Breast epithelium (tissue), 4 donors: ENCODE results near the gene WDR7. TPM values are rescaled to one million over a fixed set of nuclear protein-coding genes. Genes with fewer than 3 reads are reported as not detected.

Experiments used
- DNase-seq, 2 donors: peaks; one replicate each; pipeline ENCODE4 v3.0.0-alpha.2; 2019; ENCODE audit warnings: low spot score in 2 of 2
- H3K27ac ChIP-seq, 2 donors: fragments of 200-600 bp; sonication (generic) in 1 of 2; one replicate each; pipeline ENCODE4 v1.5.1; 2016 to 2019; ENCODE audit warnings: mild to moderate bottlenecking in 1 of 2
- H3K27me3 ChIP-seq, 2 donors: fragments of 200-600 bp; sonication (generic) in 1 of 2; one replicate each; pipeline versions ENCODE4 v1.5.1 to v1.6.0; 2017 to 2019; ENCODE audit warnings: control low read depth in 1 of 2, mild to moderate bottlenecking in 1 of 2
- H3K36me3 ChIP-seq: fragments of 200-600 bp; one replicate; pipeline ENCODE4 v1.5.1; 2019
- H3K4me1 ChIP-seq, 2 donors: fragments of 200-600 bp; sonication (generic); one replicate each; pipeline ENCODE4 v1.5.1; 2016 to 2019; ENCODE audit warnings: control low read depth in 1 of 2
- H3K4me3 ChIP-seq, 3 donors: fragments of 200-600 bp; sonication (generic); 1 replicate in 2 of 3; 2 replicates in 1 of 3; pipeline ENCODE4 v1.5.1; 2016 to 2019; ENCODE audit warnings: mild to moderate bottlenecking in 3 of 3, moderate library complexity in 2 of 3
- H3K9me3 ChIP-seq, 2 donors: fragments of 200-600 bp; sonication (generic) in 1 of 2; one replicate each; pipeline ENCODE4 v1.5.1; 2016 to 2019; ENCODE audit warnings: control low read depth in 1 of 2
- POLR2A ChIP-seq: fragments of 450-650 bp; IDR thresholded peaks from one replicate; pipeline ENCODE4 v1.6.1; 2016; ENCODE audit warnings: antibody characterized with exemption, mild to moderate bottlenecking, moderate library complexity
- POLR2AphosphoS5 ChIP-seq, 3 donors: sonication (generic); formaldehyde crosslinking; IDR thresholded peaks; one replicate each; pipeline ENCODE4 v1.6.1; 2017; ENCODE audit warnings: antibody characterized with exemption in 3 of 3
- intact Hi-C: fragments of 100-400 bp; cut with DNase I; formaldehyde crosslinking; loops from one replicate; pipeline ENCODE4 v1.15.1; 2023; ENCODE audit warnings: low total_unique reads
- total RNA-seq, 3 donors: library from RNA; depleted of rRNA; stranded (reverse); fragments of >200 nt; gene quantifications; one replicate each; pipeline ENCODE4 v1.1.0, GENCODE V29; 2016
- TF ChIP-seq, protein P1 (sequence below), 3 donors: fragments of 450-650 bp; IDR thresholded peaks; one replicate each; pipeline ENCODE4 v1.5.1; 2016 to 2017; ENCODE audit warnings: antibody characterized with exemption in 3 of 3, mild to moderate bottlenecking in 3 of 3, moderate library complexity in 3 of 3

Gene WDR7
- total RNA-seq, 3 donors from 2014 or later = 28.3 to 32.6 (median 31.1) TPM

GRCh38 chr18:56945171-56946083 is 294.3 kb downstream of the WDR7 start:
- no peak for TF ChIP-seq POLR2A
- TF ChIP-seq, protein P1, sequence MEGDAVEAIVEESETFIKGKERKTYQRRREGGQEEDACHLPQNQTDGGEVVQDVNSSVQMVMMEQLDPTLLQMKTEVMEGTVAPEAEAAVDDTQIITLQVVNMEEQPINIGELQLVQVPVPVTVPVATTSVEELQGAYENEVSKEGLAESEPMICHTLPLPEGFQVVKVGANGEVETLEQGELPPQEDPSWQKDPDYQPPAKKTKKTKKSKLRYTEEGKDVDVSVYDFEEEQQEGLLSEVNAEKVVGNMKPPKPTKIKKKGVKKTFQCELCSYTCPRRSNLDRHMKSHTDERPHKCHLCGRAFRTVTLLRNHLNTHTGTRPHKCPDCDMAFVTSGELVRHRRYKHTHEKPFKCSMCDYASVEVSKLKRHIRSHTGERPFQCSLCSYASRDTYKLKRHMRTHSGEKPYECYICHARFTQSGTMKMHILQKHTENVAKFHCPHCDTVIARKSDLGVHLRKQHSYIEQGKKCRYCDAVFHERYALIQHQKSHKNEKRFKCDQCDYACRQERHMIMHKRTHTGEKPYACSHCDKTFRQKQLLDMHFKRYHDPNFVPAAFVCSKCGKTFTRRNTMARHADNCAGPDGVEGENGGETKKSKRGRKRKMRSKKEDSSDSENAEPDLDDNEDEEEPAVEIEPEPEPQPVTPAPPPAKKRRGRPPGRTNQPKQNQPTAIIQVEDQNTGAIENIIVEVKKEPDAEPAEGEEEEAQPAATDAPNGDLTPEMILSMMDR (IDR thresholded peaks at IDR 0.05) = no peak
- TF ChIP-seq POLR2AphosphoS5 (IDR thresholded peaks at IDR 0.05) = no peak

GRCh38 chr18:56947236-56947635 is 296.1 kb downstream of the WDR7 start:
- Histone ChIP-seq H3K9me3 (no peaks in the 10 kb centered on the region), H3K27ac (no peak overlapping the region), H3K4me1 (no peaks in the 10 kb centered on the region), H3K27me3 (no peaks in the 10 kb centered on the region), H3K36me3 (no peaks in the 10 kb centered on the region), H3K4me3 (no peak overlapping the region)
- TF ChIP-seq, protein P1 (IDR thresholded peaks at IDR 0.05) = no peak
- TF ChIP-seq POLR2A = no peak
- TF ChIP-seq POLR2AphosphoS5 (IDR thresholded peaks at IDR 0.05) = no peak
- no peak for DNase-seq
- intact Hi-C loops = no loop called here

More at GRCh38 chr18:56945171-56946083, 294.3 kb downstream of the WDR7 start:
- no peak for DNase-seq
- intact Hi-C loops = no loop called here
- Histone ChIP-seq H3K4me3 (no peak overlapping the region), H3K36me3 (no peaks in the 10 kb centered on the region), H3K4me1 (no peaks in the 10 kb centered on the region), H3K9me3 (no peaks in the 10 kb centered on the region), H3K27me3 (no peaks in the 10 kb centered on the region), H3K27ac (no peak overlapping the region)

DNA sequence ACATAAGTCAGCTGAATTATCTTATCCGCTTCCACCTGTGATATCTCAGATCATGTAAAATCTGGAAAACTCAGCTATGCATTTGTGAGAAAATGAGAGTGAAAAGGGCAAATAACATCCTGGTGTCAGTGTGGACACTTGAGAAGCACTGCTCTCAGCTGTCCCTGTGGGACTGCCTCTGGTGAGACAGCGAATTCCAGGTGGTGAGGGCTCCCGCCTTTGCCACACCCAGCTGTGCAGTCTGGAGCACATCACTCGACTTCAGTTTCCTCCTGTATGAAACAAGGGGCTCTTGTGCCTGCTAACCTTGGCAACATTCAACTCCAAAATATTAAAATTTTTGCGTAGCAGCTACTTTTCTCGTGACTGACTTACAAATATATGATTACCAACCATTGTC is 300.9 kb downstream of the WDR7 start:
- H3K27me3 ChIP-seq = no peaks in the 10 kb centered on the region
- DNase-seq = no peak
- no peaks in the 10 kb centered on the region for H3K4me1 ChIP-seq
- H3K4me3 ChIP-seq = no peak overlapping the region
- no peaks in the 10 kb centered on the region for H3K36me3 ChIP-seq
- intact Hi-C loops = no loop called here
- H3K9me3 ChIP-seq = no peaks in the 10 kb centered on the region
- TF ChIP-seq, protein P1 (IDR thresholded peaks at IDR 0.05) = no peak
- TF ChIP-seq POLR2A = no peak
- no peak for TF ChIP-seq POLR2AphosphoS5 (IDR thresholded peaks at IDR 0.05)
- H3K27ac ChIP-seq = no peak overlapping the region

DNA sequence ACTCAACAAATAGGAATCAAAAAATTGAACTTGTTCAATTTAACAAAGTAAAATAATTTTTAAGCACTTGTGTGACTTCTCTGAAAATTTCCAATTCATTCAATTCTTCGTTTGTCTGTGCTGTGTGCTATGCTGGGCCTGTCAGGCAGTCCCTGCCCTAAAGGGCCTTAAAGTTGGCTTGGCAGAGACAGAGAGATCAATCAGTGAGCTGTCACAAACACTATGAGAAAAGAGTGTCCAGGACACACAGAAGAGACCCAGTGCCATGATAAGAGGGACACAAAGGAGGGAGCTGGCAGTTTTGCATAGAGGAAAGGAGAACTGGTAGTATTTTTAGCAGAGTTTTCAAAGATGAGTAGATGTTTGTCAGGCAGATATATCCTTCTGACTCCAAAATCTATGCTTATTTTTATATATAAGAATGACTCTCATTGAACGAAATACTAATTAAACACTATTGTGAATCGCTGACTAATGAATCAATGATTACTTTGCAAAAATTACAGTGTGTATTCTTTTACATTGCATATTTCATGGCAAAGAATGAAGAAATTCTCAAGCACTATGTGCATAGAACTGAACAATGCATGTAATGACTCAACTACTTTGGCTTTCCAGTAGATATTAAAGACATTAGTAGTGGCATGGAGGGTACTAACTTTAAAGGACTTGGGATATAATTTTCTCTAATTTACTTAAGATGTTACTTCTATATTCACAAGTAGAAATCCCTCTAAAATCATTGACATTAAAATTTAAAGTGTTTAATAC is 302.5 kb downstream of the WDR7 start:
- Histone ChIP-seq H3K27me3 (no peaks in the 10 kb centered on the region), H3K9me3 (no peaks in the 10 kb centered on the region), H3K4me3 (no peak overlapping the region), H3K27ac (no peak overlapping the region), H3K4me1 (no peaks in the 10 kb centered on the region), H3K36me3 (no peaks in the 10 kb centered on the region)
- TF ChIP-seq POLR2AphosphoS5 (IDR thresholded peaks at IDR 0.05) = no peak
- no peak for TF ChIP-seq POLR2A
- TF ChIP-seq, protein P1 (IDR thresholded peaks at IDR 0.05) = no peak
- DNase-seq = no peak
- intact Hi-C loops = no loop called here

DNA sequence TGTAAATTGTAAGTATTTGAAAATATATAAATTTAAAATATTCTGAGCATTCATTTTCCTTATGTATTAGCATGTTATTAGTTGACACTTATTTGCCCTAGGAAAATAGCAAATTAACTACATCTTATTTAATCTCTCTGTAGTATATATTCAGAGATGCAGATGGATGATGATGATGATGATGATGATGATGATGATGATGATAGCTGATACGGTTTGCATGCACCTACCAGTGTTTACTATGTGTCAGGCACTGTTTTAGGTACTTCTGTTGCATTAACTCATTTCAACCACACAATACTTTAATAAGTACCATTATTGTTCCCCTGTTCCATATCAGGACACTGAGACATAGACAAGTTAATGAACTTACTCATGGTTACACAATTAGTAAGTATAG is 304.3 kb downstream of the WDR7 start:
- Histone ChIP-seq H3K9me3 (no peaks in the 10 kb centered on the region), H3K36me3 (no peaks in the 10 kb centered on the region), H3K4me1 (no peaks in the 10 kb centered on the region), H3K27me3 (no peaks in the 10 kb centered on the region), H3K27ac (no peak overlapping the region), H3K4me3 (no peak overlapping the region)
- DNase-seq = no peak
- intact Hi-C loops = no loop called here
- TF ChIP-seq POLR2A (no peak), POLR2AphosphoS5 (IDR thresholded peaks at IDR 0.05) (no peak)
- TF ChIP-seq, protein P1 (IDR thresholded peaks at IDR 0.05) = no peak
